IPS-18a (cell line): Measurements from ENCODE around the gene ASMTL.
"Not testable (repeated sequence)": the region's sequence is repeated elsewhere in the genome, so short reads cannot be mapped to it uniquely, and the experiment has no call there.

ENCODE experiments used
- H3K27ac ChIP-seq: one replicate; pipeline ENCODE4 v1.5.1; 2013; ENCODE audit warnings: low read length
- H3K27me3 ChIP-seq: one replicate; pipeline ENCODE4 v1.6.1; 2013; ENCODE audit warnings: mild to moderate bottlenecking, low read length; ENCODE audit not compliant: control insufficient read depth, insufficient read depth
- H3K36me3 ChIP-seq: one replicate; pipeline ENCODE4 v1.6.1; 2013; ENCODE audit warnings: low read depth, low read length; ENCODE audit not compliant: control insufficient read depth
- H3K4me1 ChIP-seq: one replicate; pipeline ENCODE4 v1.6.1; 2013; ENCODE audit warnings: low read depth, low read length; ENCODE audit not compliant: control insufficient read depth
- H3K4me3 ChIP-seq: one replicate; pipeline ENCODE4 v1.5.1; 2013; ENCODE audit warnings: low read length
- H3K9ac ChIP-seq: one replicate; pipeline ENCODE4 v1.6.1; 2013; ENCODE audit warnings: mild to moderate bottlenecking, low read length, moderate library complexity
- H3K9me3 ChIP-seq: one replicate; pipeline ENCODE4 v1.6.1; 2013; ENCODE audit warnings: low read depth, low read length; ENCODE audit not compliant: control insufficient read depth

ASMTL gene

GRCh38 chrX:1452516-1453394 is at the start of gene ASMTL:
Gene ASMTL (minus strand): TSS chrX:1452909. CDS start chrX:1452840, 69 bp downstream.
- H3K27me3 ChIP-seq: no peaks in the 10 kb centered on the region
- H3K9ac ChIP-seq: peak within 1 kb of the TSS; percentile 59
- H3K36me3 ChIP-seq: peaks cover 5% of the 10 kb centered on the region
- no peaks in the 10 kb centered on the region for H3K4me1 ChIP-seq
- peaks cover 4% of the 10 kb centered on the region for H3K9me3 ChIP-seq
- peak within 1 kb of the TSS; percentile 75 for H3K4me3 ChIP-seq
- no peak within 1 kb of the TSS for H3K27ac ChIP-seq

GRCh38 chrX:1502241-1502640 is 49.5 kb upstream of the ASMTL start:
- Histone ChIP-seq H3K9me3 (no peaks in the 10 kb centered on the region), H3K27ac (no peak overlapping the region), H3K36me3 (no peaks in the 10 kb centered on the region), H3K9ac (no peak overlapping the region), H3K4me3 (no peak overlapping the region), H3K27me3 (no peaks in the 10 kb centered on the region), H3K4me1 (no peaks in the 10 kb centered on the region)

GRCh38 chrX:1500701-1501624 is 48.3 kb upstream of the ASMTL start:
- Histone ChIP-seq H3K36me3 (no peaks in the 10 kb centered on the region), H3K9ac (no peak overlapping the region), H3K27ac (no peak overlapping the region), H3K27me3 (no peaks in the 10 kb centered on the region), H3K4me1 (no peaks in the 10 kb centered on the region), H3K4me3 (no peak overlapping the region), H3K9me3 (no peaks in the 10 kb centered on the region)

- no peaks in the 10 kb centered on the region for H3K4me1 ChIP-seq
- H3K27ac ChIP-seq: no peak overlapping the region
- H3K36me3 ChIP-seq: no peaks in the 10 kb centered on the region
- no peak overlapping the region for H3K4me3 ChIP-seq
- H3K27me3 ChIP-seq: no peaks in the 10 kb centered on the region
- no peaks in the 10 kb centered on the region for H3K9me3 ChIP-seq
- no peak overlapping the region for H3K9ac ChIP-seq
Observed at GRCh38 chrX:1496076-1496475, 43.4 kb upstream of the ASMTL start.

- Histone ChIP-seq H3K27me3 (no peaks in the 10 kb centered on the region), H3K9me3 (no peaks in the 10 kb centered on the region), H3K36me3 (no peaks in the 10 kb centered on the region), H3K4me1 (no peaks in the 10 kb centered on the region), H3K9ac (no peak overlapping the region), H3K4me3 (no peak overlapping the region), H3K27ac (no peak overlapping the region)
Observed at GRCh38 chrX:1493877-1494510, 41.3 kb upstream of the ASMTL start.

GRCh38 chrX:1493412-1493811 is 40.7 kb upstream of the ASMTL start:
- H3K27me3 ChIP-seq: no peaks in the 10 kb centered on the region
- no peaks in the 10 kb centered on the region for H3K9me3 ChIP-seq
- H3K27ac ChIP-seq: no peak overlapping the region
- H3K9ac ChIP-seq: no peak overlapping the region
- no peaks in the 10 kb centered on the region for H3K36me3 ChIP-seq
- no peaks in the 10 kb centered on the region for H3K4me1 ChIP-seq
- H3K4me3 ChIP-seq: no peak overlapping the region

- Histone ChIP-seq H3K9me3 (no peaks in the 10 kb centered on the region), H3K27me3 (no peaks in the 10 kb centered on the region), H3K36me3 (no peaks in the 10 kb centered on the region), H3K27ac (no peak overlapping the region), H3K4me1 (no peaks in the 10 kb centered on the region), H3K4me3 (no peak overlapping the region), H3K9ac (no peak overlapping the region)
Observed at GRCh38 chrX:1492421-1493012, 39.8 kb upstream of the ASMTL start.

- Histone ChIP-seq H3K4me3 (no peak overlapping the region), H3K36me3 (no peaks in the 10 kb centered on the region), H3K9ac (no peak overlapping the region), H3K27ac (no peak overlapping the region), H3K9me3 (no peaks in the 10 kb centered on the region), H3K4me1 (no peaks in the 10 kb centered on the region), H3K27me3 (no peaks in the 10 kb centered on the region)
Observed at GRCh38 chrX:1491851-1492349, 39.2 kb upstream of the ASMTL start.

GRCh38 chrX:1491248-1491647 is 38.5 kb upstream of the ASMTL start:
- not testable (repeated sequence) for H3K36me3 ChIP-seq, H3K4me1 ChIP-seq

GRCh38 chrX:1490723-1491122 is 38.0 kb upstream of the ASMTL start:
- H3K9ac ChIP-seq, H3K4me1 ChIP-seq, H3K27ac ChIP-seq, H3K36me3 ChIP-seq, H3K4me3 ChIP-seq, H3K9me3 ChIP-seq, H3K27me3 ChIP-seq: not testable (repeated sequence)

More at GRCh38 chrX:1491248-1491647, 38.5 kb upstream of the ASMTL start:
- not testable (repeated sequence) for H3K4me3 ChIP-seq, H3K9ac ChIP-seq, H3K27me3 ChIP-seq, H3K9me3 ChIP-seq, H3K27ac ChIP-seq

- H3K27ac ChIP-seq, H3K4me1 ChIP-seq, H3K36me3 ChIP-seq: not testable (repeated sequence)
Observed at GRCh38 chrX:1489354-1489753, 36.6 kb upstream of the ASMTL start.

More at GRCh38 chrX:1489354-1489753, 36.6 kb upstream of the ASMTL start:
- H3K4me3 ChIP-seq, H3K9ac ChIP-seq, H3K27me3 ChIP-seq, H3K9me3 ChIP-seq: not testable (repeated sequence)
